A549 (cell line): ENCODE results near the gene EPHA1. TPM values are rescaled to one million over a fixed set of nuclear protein-coding genes. Genes with fewer than 3 reads are reported as not detected.

Experiments
- ATAC-seq, 2 experiments: fragments of 200-7000 bp in 1 of 2; fragments of >200 bp in 1 of 2; cut with Nextera tagmentation in 1 of 2; cut with Tn5 transposase in 1 of 2; 3 replicates each; pipeline versions ENCODE4 v1.8.0 to v1.9.1; 2018 to 2020; ENCODE audit warnings: mild to moderate bottlenecking in 1 of 2, moderate library complexity in 1 of 2
- CTCF ChIA-PET: fragments of 300-600 bp; sonication (Branson Sonifier 250); formaldehyde crosslinking; extraction: SDS; loops from one replicate; lab custom pipeline; 2021; ENCODE audit warnings: antibody characterized with exemption, inconsistent platforms; lab: Yijun Ruan, JAX
- POLR2A ChIA-PET: fragments of 350-600 bp; formaldehyde crosslinking; extraction: SDS; loops from one replicate; lab custom pipeline; 2021; ENCODE audit warnings: antibody characterized with exemption, inconsistent platforms; lab: Yijun Ruan, JAX
- DNase-seq, 2 experiments: peaks; one replicate each; pipeline versions ENCODE4 v3.0.0 to v3.0.0-alpha.2; 2011 to 2016; ENCODE audit warnings: low read depth in 1 of 2, low spot score in 1 of 2
- FAIRE-seq: peaks from 2 replicates; lab custom pipeline; 2011; peaks lifted over from hg19 to GRCh38; lab: Jason Lieb, UNC
- H3K27ac ChIP-seq, 2 experiments: fragments of >200 bp; sonication (Bioruptor Twin); formaldehyde crosslinking; 3 replicates each; pipeline ENCODE4 v1.5.1; 2016 to 2017
- H3K4me1 ChIP-seq: fragments of >200 bp; sonication (Bioruptor Twin); formaldehyde crosslinking; 3 replicates; pipeline ENCODE4 v1.6.1; 2016
- H3K4me2 ChIP-seq: fragments of >200 bp; sonication (Bioruptor Twin); formaldehyde crosslinking; 3 replicates; pipeline ENCODE4 v1.6.1; 2016
- H3K4me3 ChIP-seq: fragments of >200 bp; sonication (Bioruptor Twin); formaldehyde crosslinking; 3 replicates; pipeline ENCODE4 v1.5.1; 2016
- H3K9me3 ChIP-seq: fragments of >200 bp; sonication (Bioruptor Twin); formaldehyde crosslinking; 3 replicates; pipeline ENCODE4 v1.6.1; 2016
- CBX8 ChIP-seq: fragments of 200-600 bp; sonication (generic); IDR thresholded peaks from 2 replicates; pipeline ENCODE4 v1.6.1; 2016
- CHD2 ChIP-seq: fragments of 150-350 bp; IDR thresholded peaks from 2 replicates; pipeline ENCODE4 v1.6.1; 2014; ENCODE audit warnings: low read length; ENCODE audit not compliant: partially characterized antibody
- EHMT2 ChIP-seq: fragments of 200-600 bp; sonication (generic); IDR thresholded peaks from 2 replicates; pipeline ENCODE4 v1.6.1; 2016; ENCODE audit warnings: antibody characterized with exemption, low read depth, mild to moderate bottlenecking, moderate library complexity
- GATA3 ChIP-seq: IDR thresholded peaks from 2 replicates; pipeline ENCODE4 v1.6.1; 2012; ENCODE audit warnings: borderline replicate concordance
- HES2 ChIP-seq: fragments of >200 bp; sonication (Bioruptor Twin); formaldehyde crosslinking; IDR thresholded peaks from 2 replicates; pipeline ENCODE4 v1.6.1; 2016
- HMGXB4 ChIP-seq: fragments of 250-450 bp; sonication (Bioruptor Pico); IDR thresholded peaks from 2 replicates; pipeline ENCODE4 v1.5.0; 2021; ENCODE audit warnings: mild to moderate bottlenecking, moderate library complexity, borderline replicate concordance
- HOXA7 ChIP-seq: fragments of 250-450 bp; sonication (Bioruptor Pico); IDR thresholded peaks from 2 replicates; pipeline ENCODE4 v1.5.0; 2020; ENCODE audit warnings: mild to moderate bottlenecking, moderate library complexity
- HOXB5 ChIP-seq: fragments of 250-450 bp; sonication (Bioruptor Pico); IDR thresholded peaks from 2 replicates; pipeline ENCODE4 v1.5.0; 2020; ENCODE audit warnings: mild to moderate bottlenecking, moderate library complexity
- KDM5A ChIP-seq: fragments of 200-600 bp; sonication (generic); IDR thresholded peaks from 2 replicates; pipeline ENCODE4 v1.6.1; 2016; ENCODE audit warnings: antibody characterized with exemption, mild to moderate bottlenecking
- MAFK ChIP-seq: fragments of 450-650 bp; IDR thresholded peaks from 2 replicates; pipeline ENCODE4 v1.6.1; 2014; ENCODE audit not compliant: partially characterized antibody
- MAX ChIP-seq: IDR thresholded peaks from 2 replicates; pipeline ENCODE4 v1.6.1; 2012
- MAZ ChIP-seq: fragments of 150-350 bp; IDR thresholded peaks from 2 replicates; pipeline ENCODE4 v1.6.1; 2014; ENCODE audit warnings: antibody characterized with exemption, low read depth, low read length, borderline replicate concordance
- MYC ChIP-seq: IDR thresholded peaks from 2 replicates; pipeline ENCODE4 v1.6.1; 2012; ENCODE audit warnings: mild to moderate bottlenecking, inconsistent platforms, low read length, improper control_type of control experiment, borderline replicate concordance
- PBX3 ChIP-seq: IDR thresholded peaks from 2 replicates; pipeline ENCODE4 v1.6.1; 2012
- POLR2A ChIP-seq: IDR thresholded peaks from 2 replicates; pipeline ENCODE4 v1.6.1; 2012; ENCODE audit warnings: mild to moderate bottlenecking, low read length
- RFX5 ChIP-seq: fragments of 450-650 bp; IDR thresholded peaks from 2 replicates; pipeline ENCODE4 v1.7.1; 2014; ENCODE audit warnings: antibody characterized with exemption, mild to moderate bottlenecking, moderate library complexity
- TFCP2L1 ChIP-seq: fragments of 250-450 bp; sonication (Bioruptor Pico); IDR thresholded peaks from 2 replicates; pipeline ENCODE4 v1.5.0; 2021; ENCODE audit warnings: mild to moderate bottlenecking
- ZFP36 ChIP-seq: fragments of 450-650 bp; IDR thresholded peaks from 2 replicates; pipeline ENCODE4 v1.6.1; 2014; ENCODE audit warnings: borderline replicate concordance; ENCODE audit not compliant: partially characterized antibody
- ZNF302 ChIP-seq: fragments of 250-450 bp; sonication (Bioruptor Pico); IDR thresholded peaks from 2 replicates; pipeline ENCODE4 v1.9.0; 2021; ENCODE audit warnings: inconsistent platforms, mild to moderate bottlenecking, moderate library complexity
- WGBS: methylation state at CpG from one replicate; pipeline ENCODE4 v1.1.6; 2017; ENCODE audit errors: missing lambda C conversion rate; 5-methylcytosine and 5-hydroxymethylcytosine counted together
- polyA plus RNA-seq, 4 experiments: library from polyadenylated mRNA; depleted of rRNA in 3 of 4; stranded (reverse); fragments of >200 nt; fragmentation: RNase III in 1 of 4; extraction: RNeasy Plus Mini Kit Qiagen cat#74134 plus additional on column Dnase treatment in 1 of 4; gene quantifications; 2 replicates in 3 of 4; 3 replicates in 1 of 4; pipeline ENCODE4 v1.2.3, GENCODE V29; 2011 to 2017

The EPHA1 gene
- polyA plus RNA-seq, 2 of the 4 experiments (the other 2 are of a cell fraction): not detected

GRCh38 chr7:143451122-143451521 is 42.5 kb upstream of the EPHA1 start:
- H3K27ac ChIP-seq: no peak overlapping the region
- no peaks in the 10 kb centered on the region for H3K4me1 ChIP-seq
- POLR2A ChIA-PET: no interaction called here
- no peak overlapping the region for H3K4me3 ChIP-seq
- no peak for FAIRE-seq
- CTCF ChIA-PET: no interaction called here
- H3K9me3 ChIP-seq: peaks cover 3% of the 10 kb centered on the region; the same call in 1 of the 3 replicates
- no peak for TF ChIP-seq ZFP36
- no peak for TF ChIP-seq POLR2A
- peak; percentile 47 for TF ChIP-seq MAFK
- TF ChIP-seq, all 56 proteins: peak for 1
- no peak overlapping the region for H3K4me2 ChIP-seq
- no peak for DNase-seq
- ATAC-seq: no peak

- CTCF ChIA-PET: interaction anchor here (0.5 kb wide), 1 partner anchor 45 kb away, joined by 3 read pairs; no protein-coding TSS in a partner anchor
These were observed 41.1 kb upstream of the EPHA1 start for GRCh38 chr7:143449793-143450192.

GRCh38 chr7:143448429-143448828 is 39.8 kb upstream of the EPHA1 start:
- TF ChIP-seq MAFK (peak; percentile 94), MYC (no peak)
- ATAC-seq: no peak
- DNase-seq: no peak
- no peak overlapping the region for H3K4me3 ChIP-seq
- H3K4me1 ChIP-seq: no peaks in the 10 kb centered on the region
- ChIA-PET POLR2A (no interaction called here), CTCF (no interaction called here)
- H3K27ac ChIP-seq: no peak overlapping the region
- 33% methylated on average over 5 of the region's 5 CpGs for WGBS
- H3K9me3 ChIP-seq: peaks cover 3% of the 10 kb centered on the region; the same call in 1 of the 3 replicates
- no peak overlapping the region for H3K4me2 ChIP-seq
- FAIRE-seq: no peak

More at GRCh38 chr7:143449793-143450192, 41.1 kb upstream of the EPHA1 start:
- no peaks in the 10 kb centered on the region for H3K4me1 ChIP-seq
- POLR2A ChIA-PET: no interaction called here
- peaks cover 3% of the 10 kb centered on the region; the same call in 1 of the 3 replicates for H3K9me3 ChIP-seq
- FAIRE-seq (no peak), DNase-seq (no peak), ATAC-seq (no peak)
- H3K4me2 ChIP-seq: no peak overlapping the region
- no peak overlapping the region for H3K27ac ChIP-seq
- H3K4me3 ChIP-seq: no peak overlapping the region
- no peak for TF ChIP-seq CHD2
- TF ChIP-seq CBX8: no peak
- no peak for TF ChIP-seq MYC
- no peak for TF ChIP-seq HOXB5 (CRISPR knock-in tag)
- TF ChIP-seq GATA3: no peak
- TF ChIP-seq EHMT2: no peak
- no peak for TF ChIP-seq MAZ
- no peak for TF ChIP-seq RFX5
- TF ChIP-seq HES2: no peak
- no peak for TF ChIP-seq PBX3
- no peak for TF ChIP-seq KDM5A
- no peak for TF ChIP-seq HOXA7 (CRISPR knock-in tag)
- no peak for TF ChIP-seq ZNF302
- no peak for TF ChIP-seq MAX
- TF ChIP-seq HMGXB4 (CRISPR knock-in tag): no peak
- 15% methylated on average over 3 of the region's 3 CpGs for WGBS

- DNase-seq (no peak), ATAC-seq (no peak), FAIRE-seq (no peak)
- ChIA-PET CTCF (interaction anchor here (0.6 kb wide), 1 partner anchor 67 kb away, joined by 3 read pairs; no protein-coding TSS in a partner anchor), POLR2A (interaction anchor here (0.6 kb wide), 1 partner anchor 159 kb away, joined by 9 read pairs; the partner anchor contains the start of gene CASP2)
- H3K4me2 ChIP-seq: no peak overlapping the region
- TF ChIP-seq TFCP2L1 (CRISPR knock-in tag): no peak
- no peak for TF ChIP-seq MAX
- TF ChIP-seq KDM5A: no peak
- no peak overlapping the region for H3K27ac ChIP-seq
- no peaks in the 10 kb centered on the region for H3K4me1 ChIP-seq
- peaks cover 3% of the 10 kb centered on the region; the same call in 1 of the 3 replicates for H3K9me3 ChIP-seq
- 5% methylated on average over 3 of the region's 3 CpGs for WGBS
- H3K4me3 ChIP-seq: no peak overlapping the region
These were observed 38.8 kb upstream of the EPHA1 start for GRCh38 chr7:143447466-143447865.
